Stimulated activated CD4-positive, alpha-beta T cell treated with anti-CD3 and anti-CD28 coated beads, Interleukin-12 subunit alpha, Interleukin-12 subunit beta, amount 100 ng/mL, for 24 hours (primary cell): ENCODE results near the gene CACNA1I.
A peak's percentile ranks its signal among the peaks of the same experiment; 100 is the strongest.
"Not testable (repeated sequence)": the region's sequence is repeated elsewhere in the genome, so short reads cannot be mapped to it uniquely, and the experiment has no call there.

Source experiments
- DNase-seq, 2 experiments: peaks; one replicate each; pipeline ENCODE4 v3.0.0-alpha.2; 2020; ENCODE audit warnings: low read depth in 2 of 2

Gene CACNA1I

DNA sequence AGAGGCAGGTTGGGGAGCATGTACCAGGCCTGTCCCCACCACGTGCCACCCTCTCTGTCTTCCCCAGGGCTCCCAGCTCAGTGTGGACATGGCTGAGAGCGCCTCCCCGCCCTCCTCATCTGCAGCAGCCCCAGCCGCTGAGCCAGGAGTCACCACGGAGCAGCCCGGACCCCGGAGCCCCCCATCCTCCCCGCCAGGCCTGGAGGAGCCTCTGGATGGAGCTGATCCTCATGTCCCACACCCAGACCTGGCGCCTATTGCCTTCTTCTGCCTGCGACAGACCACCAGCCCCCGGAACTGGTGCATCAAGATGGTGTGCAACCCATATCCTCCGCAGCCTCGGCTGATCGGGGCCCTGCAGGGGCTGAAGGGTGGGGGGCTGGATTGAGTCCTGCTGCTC lies at the start of gene CACNA1I:
TSS of gene CACNA1I (plus strand) at position 89 of the 400 bp plus-strand sequence. CDS start at position 89, 0 bp downstream.
- DNase-seq: no peak

DNA sequence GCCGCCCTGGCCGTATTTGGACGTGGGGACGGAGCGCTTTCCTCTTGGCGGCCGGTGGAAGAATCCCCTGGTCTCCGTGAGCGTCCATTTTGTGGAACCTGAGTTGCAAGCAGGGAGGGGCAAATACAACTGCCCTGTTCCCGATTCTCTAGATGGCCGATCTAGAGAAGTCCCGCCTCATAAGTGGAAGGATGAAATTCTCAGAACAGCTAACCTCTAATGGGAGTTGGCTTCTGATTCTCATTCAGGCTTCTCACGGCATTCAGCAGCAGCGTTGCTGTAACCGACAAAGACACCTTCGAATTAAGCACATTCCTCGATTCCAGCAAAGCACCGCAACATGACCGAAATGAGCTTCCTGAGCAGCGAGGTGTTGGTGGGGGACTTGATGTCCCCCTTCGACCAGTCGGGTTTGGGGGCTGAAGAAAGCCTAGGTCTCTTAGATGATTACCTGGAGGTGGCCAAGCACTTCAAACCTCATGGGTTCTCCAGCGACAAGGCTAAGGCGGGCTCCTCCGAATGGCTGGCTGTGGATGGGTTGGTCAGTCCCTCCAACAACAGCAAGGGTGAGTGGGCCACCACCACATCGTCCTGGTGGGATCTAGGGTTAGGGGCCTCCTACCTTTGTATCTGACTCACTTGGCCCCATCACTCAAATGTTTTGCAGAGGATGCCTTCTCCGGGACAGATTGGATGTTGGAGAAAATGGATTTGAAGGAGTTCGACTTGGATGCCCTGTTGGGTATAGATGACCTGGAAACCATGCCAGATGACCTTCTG lies 49.3 kb upstream of the CACNA1I start:
- DNase-seq: not testable (repeated sequence)

DNA sequence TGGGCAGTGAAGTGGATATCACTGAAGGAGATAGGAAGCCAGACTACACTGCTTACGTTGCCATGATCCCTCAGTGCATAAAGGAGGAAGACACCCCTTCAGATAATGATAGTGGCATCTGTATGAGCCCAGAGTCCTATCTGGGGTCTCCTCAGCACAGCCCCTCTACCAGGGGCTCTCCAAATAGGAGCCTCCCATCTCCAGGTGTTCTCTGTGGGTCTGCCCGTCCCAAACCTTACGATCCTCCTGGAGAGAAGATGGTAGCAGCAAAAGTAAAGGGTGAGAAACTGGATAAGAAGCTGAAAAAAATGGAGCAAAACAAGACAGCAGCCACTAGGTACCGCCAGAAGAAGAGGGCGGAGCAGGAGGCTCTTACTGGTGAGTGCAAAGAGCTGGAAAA lies 48.5 kb upstream of the CACNA1I start:
- not testable (repeated sequence) for DNase-seq

DNA sequence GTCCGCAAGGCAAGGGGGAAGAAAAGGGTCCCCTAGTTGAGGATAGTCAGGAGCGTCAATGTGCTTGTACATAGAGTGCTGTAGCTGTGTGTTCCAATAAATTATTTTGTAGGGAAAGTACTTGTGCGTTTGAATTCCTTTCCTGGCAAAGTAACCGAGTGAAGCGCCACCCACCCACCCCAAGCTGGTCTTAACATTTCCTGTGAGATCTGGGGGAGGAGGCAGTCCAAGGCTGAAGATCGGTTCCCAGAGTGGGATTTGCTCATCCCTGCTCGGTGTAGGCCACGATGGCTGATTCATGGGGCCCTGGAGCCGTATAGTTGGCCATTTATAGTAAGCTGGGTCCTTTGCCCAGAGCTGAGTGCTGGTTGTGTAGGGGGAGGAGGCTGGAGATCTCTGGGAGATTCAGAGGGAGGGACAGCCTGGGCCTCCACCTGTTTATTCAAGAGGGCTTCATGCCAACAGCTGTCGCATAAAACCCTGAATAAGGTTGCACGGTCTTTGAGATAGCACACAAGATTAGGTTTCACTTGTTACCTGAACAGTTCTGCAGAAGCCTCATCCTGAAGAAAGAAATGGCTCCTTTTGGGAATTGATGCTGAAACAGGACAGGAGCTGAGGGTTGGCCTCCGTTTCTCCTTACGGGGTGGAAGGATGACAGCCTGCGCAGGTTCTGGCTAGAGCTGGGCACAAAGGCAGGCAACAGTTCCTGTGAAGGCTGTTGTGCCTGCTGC lies 47.8 kb upstream of the CACNA1I start:
- DNase-seq: no peak

DNA sequence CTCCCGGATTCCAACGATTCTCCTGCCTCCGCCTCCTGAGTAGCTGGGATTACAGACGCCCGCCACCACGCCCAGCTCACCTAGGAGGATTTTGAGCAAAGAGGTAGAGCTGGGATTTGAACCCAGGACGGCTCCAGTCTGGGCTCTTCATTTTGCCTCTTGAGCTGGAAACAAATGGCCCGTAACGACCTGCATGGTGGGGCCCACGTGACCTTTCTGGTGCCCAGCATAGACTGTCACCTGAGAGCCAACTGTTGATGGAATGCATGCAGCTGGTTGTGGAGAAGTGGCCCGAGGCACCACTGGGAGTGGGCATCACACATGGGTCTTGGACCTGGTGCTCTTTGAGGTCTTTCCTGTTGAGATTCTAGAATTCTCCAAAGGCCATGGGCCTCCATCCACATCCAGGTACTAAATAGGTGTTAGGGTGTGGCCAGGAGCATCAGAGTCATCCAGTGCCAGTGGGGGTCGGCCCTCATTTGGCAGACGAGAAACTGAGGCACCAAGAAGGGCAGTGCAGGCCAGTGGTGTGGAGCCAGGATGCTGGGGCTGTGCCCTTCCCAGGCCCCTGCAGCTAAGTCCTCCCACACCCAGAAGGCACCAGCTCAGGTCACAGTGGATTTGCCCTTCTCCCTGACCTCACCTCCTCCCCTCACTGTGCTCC lies 46.3 kb upstream of the CACNA1I start:
- DNase-seq: no peak

DNA sequence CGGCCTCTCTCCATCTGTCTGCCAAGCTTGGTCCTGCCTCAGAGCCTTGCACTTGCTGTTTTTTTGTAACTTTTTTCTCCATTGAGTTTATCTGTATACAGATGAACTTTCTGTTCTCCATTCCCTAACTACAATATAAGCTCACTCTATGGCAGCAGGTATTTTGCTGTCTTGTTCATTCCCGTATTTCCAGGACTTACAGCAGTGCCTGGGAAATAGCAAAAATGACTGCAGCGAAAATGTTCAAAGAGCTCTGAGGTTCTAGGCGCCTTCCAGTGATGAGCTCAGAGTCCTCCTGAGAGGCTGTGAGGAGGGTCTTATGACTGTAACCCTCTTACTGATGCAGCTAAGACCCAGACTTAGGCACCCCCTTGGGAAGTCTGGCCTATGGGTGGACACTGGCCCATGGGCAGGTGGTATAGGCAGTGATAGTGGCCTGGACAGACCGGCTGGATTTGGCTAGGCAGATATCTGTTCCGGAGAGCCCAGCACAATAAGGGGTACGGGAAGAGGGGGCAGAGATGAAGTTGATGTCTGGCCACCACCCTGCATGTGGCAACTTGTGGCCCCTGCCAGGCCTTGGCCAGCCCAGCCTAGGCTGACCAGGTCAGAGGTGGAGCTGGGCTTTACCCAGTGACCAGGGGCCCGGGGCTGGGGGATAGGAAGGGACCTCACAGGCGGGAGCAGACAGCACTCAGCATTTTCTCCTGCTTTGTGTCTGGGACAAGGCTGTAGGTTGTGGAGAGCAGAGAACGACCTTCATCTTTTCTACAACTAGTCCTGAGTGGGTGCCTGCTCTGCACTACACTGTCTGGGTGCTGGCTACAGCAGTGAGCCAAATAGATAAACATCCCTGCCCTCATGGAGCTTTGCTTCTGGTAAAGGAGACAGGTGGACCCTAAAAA lies 45.5 kb upstream of the CACNA1I start:
- DNase-seq: no peak

DNA sequence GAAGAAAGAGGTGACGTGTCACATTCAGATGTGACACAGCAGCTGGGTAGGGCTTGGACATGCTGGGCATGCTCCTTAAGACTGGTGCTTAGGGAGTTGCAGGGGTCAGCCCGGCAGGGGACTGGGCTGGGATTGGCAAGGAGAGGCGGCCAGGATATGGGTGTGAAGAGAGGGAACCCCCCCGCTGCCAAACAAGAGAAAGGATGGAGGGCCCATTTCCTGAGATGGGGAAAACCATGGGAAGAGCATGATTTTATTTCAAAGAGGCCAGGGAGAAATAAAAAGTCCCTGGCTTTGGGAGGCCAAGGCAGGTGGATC lies 44.9 kb upstream of the CACNA1I start:
- no peak for DNase-seq

DNA sequence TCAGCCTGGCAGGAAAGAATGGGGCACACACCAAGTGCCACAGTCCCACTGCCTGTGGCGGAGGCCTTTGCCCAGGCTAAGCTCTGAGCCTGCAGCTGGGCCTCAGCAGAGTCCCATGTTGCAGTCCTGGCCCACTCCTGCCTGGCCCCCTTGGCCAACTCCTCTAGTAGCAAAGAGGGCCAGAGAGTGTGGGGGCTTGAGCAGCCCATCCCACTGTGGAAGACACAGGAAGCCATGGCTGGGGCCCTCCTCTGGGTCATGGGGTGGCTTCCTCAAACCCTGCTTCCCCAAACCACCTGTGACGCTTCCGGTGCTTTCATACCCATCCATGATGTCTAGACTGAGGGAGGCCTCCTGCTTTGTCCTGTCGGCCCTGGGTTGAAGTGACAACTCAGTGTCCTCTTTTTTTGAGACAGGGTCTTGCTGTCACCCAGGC lies 43.8 kb upstream of the CACNA1I start:
- DNase-seq: no peak

DNA sequence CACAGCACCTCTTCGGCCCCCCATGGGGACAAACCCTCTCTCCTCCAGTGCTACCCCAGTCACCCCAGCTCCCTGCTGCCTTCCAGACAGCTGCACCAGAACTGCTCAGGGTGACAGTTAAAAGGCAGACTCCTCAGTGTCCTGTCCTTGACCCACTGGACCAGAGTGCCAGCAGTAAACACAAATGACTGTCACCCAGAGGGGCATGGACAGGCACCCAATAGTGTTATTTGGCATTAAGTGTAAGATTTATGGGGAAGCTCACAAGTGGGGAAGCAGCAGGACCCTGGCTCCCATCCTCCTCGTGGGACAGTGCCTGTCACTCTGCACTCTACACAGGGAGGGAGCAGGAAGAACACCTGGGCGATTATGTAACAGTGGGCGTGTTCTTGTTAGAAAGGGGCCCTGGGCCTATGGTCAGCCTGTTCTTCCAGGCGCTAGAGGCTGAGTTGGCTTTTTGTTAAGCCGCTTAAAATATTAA lies 43.0 kb upstream of the CACNA1I start:
- DNase-seq: no peak

DNA sequence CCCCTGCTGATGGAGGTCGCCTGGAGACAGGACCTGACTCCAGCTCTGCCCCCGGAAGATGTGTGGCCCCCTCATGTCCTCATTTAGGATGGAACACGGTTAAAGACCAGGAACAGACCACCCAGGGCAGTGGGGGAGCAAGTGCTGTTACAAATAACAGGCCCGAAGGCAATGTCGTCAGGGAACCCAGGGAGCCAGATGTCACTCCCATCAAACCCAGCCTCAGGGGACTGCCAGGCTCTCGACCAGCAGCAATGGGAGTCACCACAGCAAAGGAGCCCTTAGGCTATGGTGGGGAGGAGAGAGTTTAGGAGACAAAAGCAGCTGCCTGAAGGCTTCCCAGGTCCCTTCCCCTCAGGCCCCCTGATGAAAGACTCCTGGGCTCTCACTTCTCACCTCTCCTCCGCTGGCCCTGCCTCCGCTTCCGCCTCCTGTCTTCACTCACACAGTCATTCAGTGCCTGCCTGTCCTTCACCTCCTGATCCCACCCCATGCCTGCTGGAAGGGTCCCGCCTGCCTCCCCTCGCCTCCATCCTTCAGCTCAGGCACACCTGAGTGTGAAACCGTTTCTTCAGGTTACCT lies 42.4 kb upstream of the CACNA1I start:
- DNase-seq: no peak

DNA sequence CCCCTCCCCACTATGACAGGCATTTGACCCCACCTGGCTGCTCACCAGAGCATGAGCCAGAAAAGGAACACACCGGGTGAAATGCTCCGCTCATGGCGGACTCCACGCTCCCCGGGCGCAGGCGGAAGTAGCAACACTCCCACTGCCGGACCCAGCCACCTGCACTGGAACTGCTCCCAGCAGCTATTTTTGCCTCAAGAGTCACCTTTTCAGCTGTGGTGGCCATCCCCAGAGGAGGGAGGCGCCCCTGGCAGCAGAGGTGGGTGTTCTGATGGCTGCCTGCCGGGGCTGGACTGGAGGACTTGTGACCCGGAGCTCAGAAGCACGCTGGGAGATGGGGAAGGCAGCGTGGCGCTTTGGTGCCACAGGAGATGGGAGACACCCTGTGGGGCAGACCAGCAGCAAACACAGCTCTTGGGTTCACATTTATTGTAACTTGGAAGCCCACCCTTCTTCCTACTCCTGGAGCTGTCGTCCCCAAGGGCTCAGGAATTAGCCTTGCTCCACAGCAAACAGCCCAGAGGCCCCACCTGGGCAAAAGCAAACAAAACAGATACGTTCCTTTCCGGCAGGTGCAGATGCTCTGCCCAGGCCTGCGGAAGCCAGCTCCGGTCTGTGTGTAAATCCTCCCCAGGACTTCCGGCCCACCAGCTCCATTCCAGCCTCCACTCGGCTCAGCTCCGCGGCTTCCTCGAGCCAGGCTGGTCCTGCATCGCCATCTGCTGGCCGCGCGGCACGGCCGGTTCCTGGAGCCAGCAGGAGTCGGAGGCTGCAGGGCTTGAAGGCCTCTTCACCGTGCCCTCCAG lies 41.7 kb upstream of the CACNA1I start:
- DNase-seq: peak; percentile 82 to 84

DNA sequence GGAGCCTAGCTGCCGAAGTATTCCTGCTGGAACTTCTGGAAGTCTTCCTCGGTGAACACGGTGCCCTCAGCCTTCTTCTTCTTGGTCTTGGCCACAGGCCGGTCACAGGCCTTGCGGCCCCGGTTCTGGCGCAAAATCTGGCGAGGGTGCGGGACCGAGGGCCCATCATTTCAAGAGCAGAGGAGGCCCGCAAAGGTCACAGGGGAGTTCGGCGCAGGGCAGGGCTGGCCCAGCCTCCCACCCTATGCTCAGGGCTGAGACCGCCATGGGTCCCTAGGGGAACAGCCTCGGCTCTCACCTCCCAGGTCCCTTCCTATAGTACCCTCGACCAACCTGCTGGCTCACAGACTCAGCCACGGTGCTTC lies 41.1 kb upstream of the CACNA1I start:
- no peak for DNase-seq

DNA sequence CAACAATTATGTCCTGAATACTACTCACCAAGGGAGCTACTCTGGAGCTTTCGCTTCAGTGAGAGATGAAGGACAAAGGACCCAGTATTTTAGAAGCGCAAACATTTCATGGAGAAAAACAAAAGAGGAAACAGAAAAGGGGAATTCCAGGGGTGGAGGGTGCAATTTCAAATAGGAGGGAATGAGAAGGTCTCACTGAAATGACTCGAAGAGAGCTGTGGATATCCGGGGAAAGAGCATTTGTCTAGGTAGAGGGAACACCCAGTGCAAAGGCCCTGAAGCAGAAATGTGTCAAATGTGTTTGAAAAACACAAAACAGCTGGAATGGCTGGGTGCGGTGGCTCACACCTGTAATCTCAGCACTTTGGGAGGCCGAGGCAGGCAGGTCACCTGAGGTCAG lies 40.4 kb upstream of the CACNA1I start:
- no peak for DNase-seq

DNA sequence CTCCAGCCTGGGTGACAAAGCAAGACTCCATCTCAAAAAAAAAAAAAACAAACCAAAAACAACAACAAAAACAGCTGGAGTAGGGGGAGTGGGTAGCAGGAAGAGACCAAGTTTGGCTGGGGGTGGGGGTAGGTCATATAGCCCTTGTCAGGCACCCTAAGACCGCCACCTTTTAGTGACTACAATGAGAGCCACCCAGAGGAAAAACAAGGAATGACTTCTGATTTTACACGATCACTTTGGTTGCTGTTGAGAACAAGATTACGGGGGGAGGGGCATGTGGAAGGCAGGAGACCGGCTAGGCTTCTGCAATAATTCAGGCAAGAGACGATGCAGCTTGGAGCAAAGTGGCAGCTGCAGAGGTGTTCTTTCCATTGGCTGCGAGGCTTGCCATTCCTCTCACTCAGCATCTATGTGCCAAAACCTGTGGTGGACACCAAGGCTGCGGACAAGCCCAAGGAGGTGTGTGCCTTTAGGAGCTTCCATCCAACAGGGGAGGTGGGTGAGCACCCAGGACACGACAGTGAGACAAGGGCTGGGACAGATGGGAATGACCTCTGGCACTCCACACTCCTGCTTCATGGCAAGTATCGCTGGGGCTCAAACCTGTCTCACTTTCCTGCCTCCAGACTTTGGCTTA lies 39.7 kb upstream of the CACNA1I start:
- no peak for DNase-seq

DNA sequence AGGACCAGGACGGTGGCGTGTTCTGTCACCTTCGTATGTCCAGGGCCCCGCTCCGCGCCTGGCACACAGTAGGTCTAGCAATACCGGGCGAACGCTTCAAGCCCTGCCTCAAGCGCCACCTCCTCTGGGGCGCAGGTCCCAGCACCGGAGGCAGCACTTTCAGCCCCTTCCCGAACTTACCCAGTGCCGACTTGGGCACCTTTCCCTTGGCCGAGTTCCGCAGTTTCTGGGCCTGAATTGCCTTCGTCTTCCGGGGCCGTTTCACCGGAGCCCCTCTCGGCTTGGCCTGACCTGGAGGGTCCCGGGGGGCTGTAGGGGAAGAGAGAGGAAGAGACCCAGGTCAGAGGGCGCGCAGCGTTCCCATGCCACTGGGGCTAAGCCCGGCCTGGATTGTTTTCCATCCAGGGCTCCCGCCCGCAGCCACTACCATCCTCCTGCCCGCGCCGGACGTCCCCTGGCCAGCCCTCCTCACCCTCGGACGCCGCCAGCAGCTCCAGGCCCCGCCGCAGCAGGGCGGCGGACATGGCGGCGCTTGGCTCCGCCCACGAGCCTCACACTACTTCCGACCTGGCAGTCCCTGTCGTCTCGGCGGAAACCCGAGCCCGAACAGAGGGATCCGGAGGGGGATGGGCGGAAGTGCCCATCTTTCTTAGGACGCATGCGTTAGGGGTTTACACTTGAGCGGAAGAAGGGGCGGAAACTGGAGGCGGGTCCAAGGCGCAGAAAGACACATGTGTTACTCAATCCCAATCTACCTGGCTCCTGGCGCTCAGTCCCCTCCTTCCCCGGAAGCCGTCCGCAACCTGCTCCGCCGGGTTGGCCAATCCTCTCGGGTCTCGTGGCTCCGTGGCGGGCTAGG lies 38.1 kb upstream of the CACNA1I start, which contains the start of gene RPS19BP1:
TSS of gene RPS19BP1 (minus strand) at position 534 of the 859 bp plus-strand sequence. CDS start at position 524, 10 bp downstream.
- peak; percentile 97 to 100 for DNase-seq

DNA sequence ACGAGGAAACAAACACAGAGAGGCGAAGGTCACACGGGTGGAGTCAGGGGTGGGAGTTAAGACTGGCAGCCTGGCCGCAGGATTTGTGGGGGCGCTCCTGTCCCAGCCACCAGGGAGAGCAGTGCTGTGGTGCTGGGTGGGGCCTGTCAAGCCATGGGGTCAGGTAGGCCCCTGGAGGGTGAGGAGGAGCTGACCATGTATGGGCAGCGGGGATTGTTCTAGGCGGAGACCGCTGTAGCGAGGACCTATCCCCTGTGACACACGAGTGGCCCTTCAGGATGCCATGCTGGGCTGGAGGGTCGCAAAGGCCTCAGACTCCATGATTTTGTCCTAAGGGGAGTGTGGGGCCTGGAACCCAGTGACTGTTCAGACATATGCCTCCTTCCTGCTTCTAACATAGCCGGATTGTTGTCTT lies 36.5 kb upstream of the CACNA1I start:
- DNase-seq: no peak

DNA sequence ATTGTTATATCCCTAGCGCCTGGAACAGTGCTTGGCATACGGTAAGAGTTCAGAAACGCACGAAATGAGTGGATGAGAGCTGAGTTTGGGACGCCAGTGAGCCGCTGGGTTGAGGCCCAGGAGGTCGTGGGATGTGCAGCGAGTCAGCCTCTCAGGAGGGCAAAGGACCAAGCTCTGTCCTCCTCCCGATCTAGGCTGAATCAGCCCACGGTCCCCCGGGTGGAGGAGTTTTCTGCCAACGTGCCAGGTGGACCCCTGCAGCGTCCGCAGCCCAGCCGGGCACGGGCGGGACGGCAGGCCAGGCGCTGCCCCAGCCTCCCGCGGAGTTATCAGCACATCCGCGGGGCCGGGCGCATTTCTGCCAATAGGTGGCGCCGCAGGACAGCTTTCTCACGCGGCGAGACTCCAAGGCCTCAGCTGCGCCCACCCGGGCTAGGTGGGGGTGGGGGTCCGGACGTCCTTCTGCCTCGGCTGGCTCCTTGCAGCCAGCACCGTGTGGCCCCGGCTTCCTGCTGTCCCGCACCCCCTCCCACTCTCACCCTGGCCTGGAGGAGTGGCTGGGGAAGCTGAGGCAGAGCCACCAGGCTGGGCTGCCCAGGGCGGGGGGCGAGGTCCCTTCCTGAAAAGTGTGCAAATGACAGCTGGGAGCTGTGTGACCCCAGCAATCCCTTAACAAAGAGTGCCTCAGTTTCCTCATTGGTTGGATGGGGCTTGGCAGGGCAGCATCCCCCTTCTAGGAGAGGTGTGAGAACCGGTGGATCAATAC lies 35.8 kb upstream of the CACNA1I start:
- peak; percentile 55 to 84 for DNase-seq

DNA sequence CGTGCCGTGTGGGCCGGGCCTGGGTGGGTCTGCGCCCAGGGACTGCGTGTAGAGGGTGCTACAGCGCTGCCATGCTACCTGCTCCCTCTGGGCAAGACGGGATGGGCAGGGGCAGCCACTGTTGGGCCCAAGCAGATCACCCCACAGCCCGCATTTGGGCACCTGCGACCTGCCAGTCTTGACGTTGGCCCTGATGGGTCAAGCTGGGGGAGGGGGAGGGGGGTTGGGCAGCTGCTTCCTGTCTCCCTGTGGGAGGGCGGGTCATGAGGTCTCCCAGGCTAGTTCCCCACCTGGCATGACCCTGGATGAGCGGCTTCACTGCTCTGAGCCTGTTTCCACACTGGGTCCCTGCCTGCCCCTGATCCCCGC lies 35.2 kb upstream of the CACNA1I start:
- no peak for DNase-seq
